Testis (tissue), 3 donors: ENCODE measurements around the gene PIEZO2. TPM values are rescaled to one million over a fixed set of nuclear protein-coding genes. Genes with fewer than 3 reads are reported as not detected.

ENCODE experiments used
- DNase-seq: peaks from one replicate; pipeline ENCODE4 v3.0.0-alpha.2; 2019
- H3K27ac ChIP-seq, 2 donors: fragments of 200-600 bp; sonication (generic); one replicate each; pipeline ENCODE4 v1.5.1; 2019
- H3K27me3 ChIP-seq: fragments of 200-600 bp; sonication (generic); one replicate; pipeline ENCODE4 v1.5.1; 2019
- H3K36me3 ChIP-seq: fragments of 200-600 bp; sonication (generic); one replicate; pipeline ENCODE4 v1.5.1; 2017; ENCODE audit warnings: low read depth; ENCODE audit errors: missing control alignments
- H3K4me1 ChIP-seq: fragments of 200-600 bp; sonication (generic); one replicate; pipeline ENCODE4 v1.5.1; 2019
- H3K4me3 ChIP-seq, 2 donors: fragments of 200-600 bp; sonication (generic); one replicate each; pipeline ENCODE4 v1.5.1; 2017 to 2019
- H3K9me3 ChIP-seq: fragments of 200-600 bp; sonication (generic); one replicate; pipeline ENCODE4 v1.5.1; 2017
- CTCF ChIP-seq, 3 experiments: fragments of 450-650 bp in 2 of 3; fragments of 200-600 bp in 1 of 3; sonication (generic) in 1 of 3; IDR thresholded peaks; one replicate each; pipeline ENCODE4 v1.5.1; 2016 to 2019; ENCODE audit warnings: antibody characterized with exemption in 3 of 3, mild to moderate bottlenecking in 2 of 3, moderate library complexity in 1 of 3
- POLR2A ChIP-seq: fragments of 450-650 bp; IDR thresholded peaks from one replicate; pipeline ENCODE4 v1.6.1; 2017; ENCODE audit warnings: antibody characterized with exemption, mild to moderate bottlenecking, moderate library complexity
- WGBS, 2 donors: methylation state at CpG; one replicate each; pipeline ENCODE4 v1.1.5; 2018; 5-methylcytosine and 5-hydroxymethylcytosine counted together
- intact Hi-C: fragments of 100-400 bp; cut with DNase I; formaldehyde crosslinking; loops from one replicate; pipeline ENCODE4 v1.15.1; 2023; ENCODE audit warnings: low total_unique reads
- polyA plus RNA-seq: library from polyadenylated mRNA; stranded (reverse); fragments of 350-450 nt; fragmentation: Illumina TruSeq; extraction: RNeasy Lipid Tissue Mini Kit (QIAGEN cat#74804); gene quantifications from one replicate; pipeline ENCODE4 v1.2.3, GENCODE V29; 2014; ENCODE audit warnings: low read depth, low replicate concordance; ENCODE audit not compliant: insufficient read depth
- total RNA-seq, 2 donors: library from RNA; depleted of rRNA; stranded (reverse); fragments of >200 nt; gene quantifications; one replicate each; pipeline ENCODE4 v1.2.3, GENCODE V29; 2016

PIEZO2 gene
- total and polyA plus RNA-seq, 3 donors from 2014 or later = 2.3 to 3.5 (median 3.0) TPM

DNA sequence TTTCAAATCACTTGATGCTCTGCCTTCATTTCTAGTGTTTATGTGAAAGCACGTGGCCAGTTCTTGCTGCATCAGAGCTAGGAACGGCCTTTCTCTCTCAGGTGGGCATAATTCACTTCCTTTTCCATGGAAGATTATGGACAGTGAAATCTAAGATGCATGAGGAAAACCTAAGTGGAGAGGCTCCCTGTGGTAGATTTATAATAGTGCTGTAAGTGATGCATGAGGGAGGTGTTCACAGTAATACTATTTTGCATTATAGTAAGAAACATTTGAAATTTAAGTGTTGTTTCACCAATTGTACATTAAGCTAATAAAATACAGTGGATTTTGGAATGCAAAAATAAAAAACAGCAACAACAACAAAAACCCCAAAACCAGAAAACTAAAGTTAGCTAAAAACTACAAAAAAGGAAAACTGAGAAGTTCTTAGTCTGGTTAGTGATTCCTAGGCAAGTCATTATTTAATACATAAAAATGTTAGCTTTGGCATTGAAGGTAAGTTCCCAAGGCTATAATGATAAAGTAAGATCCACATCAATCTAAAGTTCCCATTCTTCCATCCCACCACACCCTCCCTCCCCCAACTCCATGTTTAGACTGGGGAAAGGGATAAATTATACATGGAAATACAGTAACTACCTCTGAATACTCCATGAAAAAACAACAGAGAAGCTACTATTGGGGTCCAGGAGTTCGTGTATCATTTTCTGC lies 469.7 kb downstream of the PIEZO2 start:
- 79 to 83% methylated on average over 3 of the region's 3 CpGs for WGBS, 2 donors
- H3K4me3 ChIP-seq = no peak overlapping the region
- DNase-seq = no peak
- H3K27me3 ChIP-seq = no peaks in the 10 kb centered on the region
- H3K9me3 ChIP-seq = no peaks in the 10 kb centered on the region
- H3K36me3 ChIP-seq = no peaks in the 10 kb centered on the region
- no peak for TF ChIP-seq POLR2A
- TF ChIP-seq CTCF (IDR thresholded peaks at IDR 0.05) = no peak
- H3K4me1 ChIP-seq = no peaks in the 10 kb centered on the region
- no peak overlapping the region for H3K27ac ChIP-seq
- intact Hi-C loops = no loop called here

DNA sequence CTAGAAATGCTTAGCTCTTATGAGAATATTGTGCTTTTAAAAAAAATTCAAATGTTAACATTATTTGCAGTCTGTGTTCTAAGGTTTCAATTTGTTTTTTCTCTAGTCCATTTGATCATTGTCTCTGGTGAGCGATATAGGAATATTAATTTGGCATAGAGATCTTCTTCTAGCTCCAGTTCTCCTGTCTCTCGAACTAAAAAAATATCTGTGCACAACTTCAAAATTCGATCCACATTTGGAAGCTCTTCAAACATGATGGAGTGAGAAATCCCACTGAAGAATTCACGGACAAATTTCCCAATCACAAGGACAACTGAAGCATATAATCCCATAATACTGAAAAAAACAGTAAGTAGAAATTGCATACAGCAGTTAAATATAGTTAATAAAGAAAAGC lies 477.9 kb downstream of the PIEZO2 start:
- DNase-seq = no peak
- no peaks in the 10 kb centered on the region for H3K36me3 ChIP-seq
- WGBS, 2 donors = 83 to 84% methylated on average over 4 of the region's 4 CpGs
- H3K27me3 ChIP-seq = no peaks in the 10 kb centered on the region
- H3K27ac ChIP-seq = no peak overlapping the region
- H3K4me3 ChIP-seq = no peak overlapping the region
- intact Hi-C loops = no loop called here
- no peaks in the 10 kb centered on the region for H3K9me3 ChIP-seq
- TF ChIP-seq CTCF (IDR thresholded peaks at IDR 0.05) = no peak
- no peak for TF ChIP-seq POLR2A
- no peaks in the 10 kb centered on the region for H3K4me1 ChIP-seq

- no peaks in the 10 kb centered on the region for H3K27me3 ChIP-seq
- no peaks in the 10 kb centered on the region for H3K4me1 ChIP-seq
- no peaks in the 10 kb centered on the region for H3K9me3 ChIP-seq
- no peaks in the 10 kb centered on the region for H3K36me3 ChIP-seq
- 83 to 84% methylated on average over 5 of the region's 5 CpGs for WGBS, 2 donors
- TF ChIP-seq CTCF (IDR thresholded peaks at IDR 0.05) (no peak), POLR2A (no peak)
- no peak for DNase-seq
- no peak overlapping the region for H3K4me3 ChIP-seq
- no peak overlapping the region for H3K27ac ChIP-seq
- intact Hi-C loops = no loop called here
Measured at GRCh38 chr18:10670856-10671255, 478.5 kb downstream of the PIEZO2 start.

GRCh38 chr18:10669441-10670100 lies 479.8 kb downstream of the PIEZO2 start:
- no peak for TF ChIP-seq POLR2A
- no peak for TF ChIP-seq CTCF (IDR thresholded peaks at IDR 0.05)
- H3K4me1 ChIP-seq = no peaks in the 10 kb centered on the region
- no peaks in the 10 kb centered on the region for H3K36me3 ChIP-seq
- H3K27ac ChIP-seq = no peak overlapping the region
- H3K9me3 ChIP-seq = no peaks in the 10 kb centered on the region
- WGBS, 2 donors = 59 to 60% methylated on average over 7 of the region's 7 CpGs
- intact Hi-C loops = no loop called here
- DNase-seq = no peak
- H3K4me3 ChIP-seq = no peak overlapping the region
- no peaks in the 10 kb centered on the region for H3K27me3 ChIP-seq
